Fibroblast of pulmonary artery (primary cell): ENCODE data around the gene BECN2.

ENCODE experiments used
- DNase-seq: peaks from one replicate; pipeline ENCODE4 v3.0.0-alpha.2; 2010; ENCODE audit warnings: low read depth
- H3K4me3 ChIP-seq: replicated peaks from 2 replicates; pipeline ENCODE4 v1.5.1; 2011; ENCODE audit warnings: low read depth, mild to moderate bottlenecking, control low read depth, low read length, moderate library complexity
- TF ChIP-seq, protein P1 (sequence below): IDR thresholded peaks from 2 replicates; pipeline ENCODE4 v1.5.1; 2011; ENCODE audit warnings: mild to moderate bottlenecking, control low read depth, low read length, inconsistent platforms; ENCODE audit errors: missing control alignments

The BECN2 gene

DNA sequence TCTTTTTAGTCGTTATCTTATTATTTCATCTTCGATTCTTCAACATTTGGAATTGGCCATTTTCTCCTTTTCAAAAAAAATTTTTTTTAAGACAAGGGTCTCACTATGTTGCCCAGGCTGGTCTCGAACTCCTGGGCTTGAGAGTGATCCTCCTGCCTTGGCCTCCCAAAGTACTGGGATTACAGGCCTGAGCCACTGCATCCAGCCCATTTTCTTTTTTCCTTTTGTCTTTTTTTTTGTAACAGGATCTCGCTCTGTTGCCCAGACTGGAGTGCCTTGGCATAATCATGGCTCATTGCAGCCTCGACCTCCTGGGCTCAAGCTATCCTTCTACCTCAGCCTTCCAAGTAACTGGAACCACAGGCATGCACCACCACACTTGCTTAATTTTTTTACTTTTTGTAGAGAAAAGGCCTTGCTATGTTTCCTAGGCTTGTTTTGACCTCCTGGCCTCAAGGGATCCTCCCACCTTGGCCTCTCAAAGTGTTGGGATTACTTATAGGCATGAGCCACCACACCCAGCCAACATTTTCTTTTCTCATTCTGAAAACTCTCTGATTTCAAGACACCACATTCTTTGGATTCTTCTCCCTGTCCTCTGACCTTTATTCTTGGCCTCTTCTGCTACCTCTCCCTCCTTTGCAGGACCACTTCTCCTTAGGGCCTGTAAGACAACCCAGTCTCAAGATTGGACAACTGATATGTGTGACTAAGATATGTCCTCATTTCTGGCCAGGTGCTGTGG lies 47.4 kb downstream of the BECN2 start:
- TF ChIP-seq, protein P1, sequence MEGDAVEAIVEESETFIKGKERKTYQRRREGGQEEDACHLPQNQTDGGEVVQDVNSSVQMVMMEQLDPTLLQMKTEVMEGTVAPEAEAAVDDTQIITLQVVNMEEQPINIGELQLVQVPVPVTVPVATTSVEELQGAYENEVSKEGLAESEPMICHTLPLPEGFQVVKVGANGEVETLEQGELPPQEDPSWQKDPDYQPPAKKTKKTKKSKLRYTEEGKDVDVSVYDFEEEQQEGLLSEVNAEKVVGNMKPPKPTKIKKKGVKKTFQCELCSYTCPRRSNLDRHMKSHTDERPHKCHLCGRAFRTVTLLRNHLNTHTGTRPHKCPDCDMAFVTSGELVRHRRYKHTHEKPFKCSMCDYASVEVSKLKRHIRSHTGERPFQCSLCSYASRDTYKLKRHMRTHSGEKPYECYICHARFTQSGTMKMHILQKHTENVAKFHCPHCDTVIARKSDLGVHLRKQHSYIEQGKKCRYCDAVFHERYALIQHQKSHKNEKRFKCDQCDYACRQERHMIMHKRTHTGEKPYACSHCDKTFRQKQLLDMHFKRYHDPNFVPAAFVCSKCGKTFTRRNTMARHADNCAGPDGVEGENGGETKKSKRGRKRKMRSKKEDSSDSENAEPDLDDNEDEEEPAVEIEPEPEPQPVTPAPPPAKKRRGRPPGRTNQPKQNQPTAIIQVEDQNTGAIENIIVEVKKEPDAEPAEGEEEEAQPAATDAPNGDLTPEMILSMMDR, result no peak
- no peak for DNase-seq

GRCh38 chr1:242005866-242006535 lies 48.4 kb downstream of the BECN2 start:
- TF ChIP-seq, protein P1, result no peak
- no peak for DNase-seq
- H3K4me3 ChIP-seq, result no peak overlapping the region

More for the DNA sequence above, 47.4 kb downstream of the BECN2 start:
- no peak overlapping the region for H3K4me3 ChIP-seq

GRCh38 chr1:242006976-242007375 lies 49.4 kb downstream of the BECN2 start:
- no peak overlapping the region for H3K4me3 ChIP-seq
- no peak for DNase-seq
- TF ChIP-seq, protein P1, result no peak
